Measurements from ENCODE around the gene PDIA2. TPM values are rescaled to one million over a fixed set of nuclear protein-coding genes. Genes with fewer than 3 reads are reported as not detected.
A peak's percentile ranks its signal among the peaks of the same experiment; 100 is the strongest.

PDIA2 gene
- total and polyA plus RNA-seq, 10 of the 15 experiments (the other 5 are each of a cell fraction or from before 2014, with no cell fraction given): 0.11 to 0.36 TPM; not detected in 8

DNA sequence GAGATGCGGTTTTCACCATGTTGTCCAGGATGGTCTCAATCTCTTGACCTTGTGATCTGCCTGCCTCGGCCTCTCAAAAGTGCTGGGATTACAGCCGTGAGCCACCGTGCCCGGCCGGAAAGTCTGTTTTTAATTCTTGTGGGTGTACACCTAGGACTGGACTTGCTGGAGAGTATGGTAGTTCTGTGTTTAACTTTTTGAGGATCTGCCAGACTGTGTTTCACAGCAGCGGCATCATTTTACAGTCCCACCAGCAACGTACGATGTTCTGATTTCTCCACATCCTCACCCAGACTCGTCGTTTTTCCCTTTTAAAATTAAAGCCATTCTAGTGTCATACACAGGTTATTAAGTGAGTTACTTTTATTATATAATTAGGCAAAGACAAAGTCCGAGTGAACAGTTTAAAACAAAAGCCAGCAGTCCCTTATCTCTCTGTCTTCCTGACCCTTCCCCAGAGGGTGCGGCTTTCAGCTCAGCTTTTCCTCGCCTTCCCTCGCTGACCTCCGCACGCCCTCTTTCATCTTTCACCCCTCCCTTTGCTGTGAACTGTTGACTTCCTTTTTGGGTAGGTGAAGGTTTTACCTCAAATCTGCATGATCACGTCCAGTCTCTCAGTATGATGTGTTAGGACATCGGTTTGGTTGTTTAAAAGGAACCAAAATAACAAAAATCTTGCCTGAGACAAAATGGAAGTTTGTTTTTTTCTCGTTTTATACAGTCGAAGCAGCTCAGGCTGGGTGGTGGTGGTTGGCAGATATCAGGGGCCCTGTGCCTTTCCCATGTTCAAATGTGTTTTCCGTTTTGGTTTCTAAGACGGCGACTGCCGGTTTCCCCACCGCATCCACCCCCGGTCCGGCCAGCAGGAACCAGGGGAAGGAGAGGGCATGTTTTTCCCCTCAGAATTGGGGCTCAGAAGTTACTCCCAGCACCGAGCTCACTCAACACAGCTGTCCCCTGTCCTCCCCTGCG lies 30.3 kb upstream of the PDIA2 start (continued):
- TF ChIP-seq BHLHE40 (IDR thresholded peaks at IDR 0.05; ENCODE audit: borderline replicate concordance in 1 of 2, low read depth in 2 of 2, low read length in 1 of 2) (peak; percentile 19 to 22; a peak in 1 of 4 replicates), ELK1 (IDR thresholded peaks at IDR 0.05; ENCODE audit: low read depth, low read length) (no peak), RB1 (IDR thresholded peaks at IDR 0.05; ENCODE audit: borderline replicate concordance) (no peak), ATF7 (IDR thresholded peaks at IDR 0.05; ENCODE audit: low read depth) (peak; percentile 34; the same call in 1 of the 2 replicates), NR2F1 (conservative IDR thresholded peaks at IDR 0.05) (peak; percentile 57; the same call in 1 of the 2 replicates), MEF2A (IDR thresholded peaks at IDR 0.05; ENCODE audit: insufficient read depth, low read depth, low read length) (no peak), ZNF687 (IDR thresholded peaks at IDR 0.05) (0 out of 2 replicates have a peak, but pooled peaks have one; percentile 21), POU2F2 (IDR thresholded peaks at IDR 0.05; ENCODE audit: borderline replicate concordance, low read depth, low read length) (peak; percentile 71; the same call in 1 of the 3 replicates), MEF2B (IDR thresholded peaks at IDR 0.05; ENCODE audit: partially characterized antibody, poor library complexity, severe bottlenecking) (peak; percentile 30), PBX3 (IDR thresholded peaks at IDR 0.05; ENCODE audit: insufficient replicate concordance, low read depth, low read length) (no peak), NFIC (IDR thresholded peaks at IDR 0.05; ENCODE audit: low read depth, low read length) (no peak), IKZF2 (IDR thresholded peaks at IDR 0.05) (peak; percentile 33 to 47; a peak in 3 of 4 replicates), JUNB (IDR thresholded peaks at IDR 0.05) (no peak), E4F1 (IDR thresholded peaks at IDR 0.05; ENCODE audit: borderline replicate concordance, partially characterized antibody) (no peak), ETV6 (conservative IDR thresholded peaks at IDR 0.05 in 1 of 2, IDR thresholded peaks at IDR 0.05 in 1 of 2; ENCODE audit: borderline replicate concordance in 1 of 2, low read depth in 1 of 2) (no peak)
